ENCODE measurements around the gene NSG1. TPM values are rescaled to one million over a fixed set of nuclear protein-coding genes. Genes with fewer than 3 reads are reported as not detected.

NSG1 gene
- total and polyA plus RNA-seq, 9 of the 15 experiments (the other 6 are each of a cell fraction or from before 2014, with no cell fraction given), result not detected

- TF ChIP-seq STAT5A (IDR thresholded peaks at IDR 0.05; ENCODE audit: borderline replicate concordance, low read length), result no peak
Observed at GRCh38 chr4:4379540-4380087, 7.3 kb upstream of the NSG1 start (continued).

- Histone ChIP-seq H3K4me2 (ENCODE audit: insufficient read depth, low read length) (no peak overlapping the region), H3K4me3 (no peak overlapping the region), H3K79me2 (ENCODE audit: control insufficient read depth, insufficient read depth, low read length) (no peaks in the 10 kb centered on the region), H3K9me3 (replicated peaks; ENCODE audit: control insufficient read depth, insufficient read depth, low read depth, low read length) (no peaks in the 10 kb centered on the region), H3K9me1 (ENCODE audit: control insufficient read depth, insufficient read depth, low read length) (no peaks in the 10 kb centered on the region), H3K27ac (ENCODE audit: extremely low read depth, low read depth, low read length) (no peak overlapping the region), H3K9ac (ENCODE audit: insufficient read depth in 1 of 2, low read depth in 2 of 2, low read length in 2 of 2) (no peak overlapping the region), H2AFZ (ENCODE audit: low read depth, low read length) (no peak overlapping the region), H3K4me1 (replicated peaks in 1 of 2; ENCODE audit: control insufficient read depth in 2 of 2, insufficient read depth in 2 of 2, low read length in 2 of 2) (peaks cover 0 to 27% of the 10 kb centered on the region in 2 experiments; a peak in 3 of 5 replicates), H3K27me3 (ENCODE audit: control insufficient read depth in 2 of 2, insufficient read depth in 2 of 2, low read length in 2 of 2) (peaks cover 16 to 59% of the 10 kb centered on the region in 2 experiments), H3K36me3 (ENCODE audit: control insufficient read depth, insufficient read depth, low read length) (no peaks in the 10 kb centered on the region), H4K20me1 (replicated peaks; ENCODE audit: control insufficient read depth, insufficient read depth, low read length) (peaks cover 15% of the 10 kb centered on the region; the same call in 1 of the 2 replicates)
- ATAC-seq, result no peak
- TF ChIP-seq EWSR1 (IDR thresholded peaks at IDR 0.05; ENCODE audit: borderline replicate concordance, low read depth, partially characterized antibody) (no peak), RBM22 (IDR thresholded peaks at IDR 0.05; ENCODE audit: low read depth, low read length, poor library complexity, severe bottlenecking) (no peak)
- no TSS peak for BruUV-seq (replicated peaks)
- DNase-seq (ENCODE audit: extremely low read depth in 1 of 4, low spot score in 3 of 4), result no peak
- POLR2A ChIA-PET, result no interaction called here
- no peak for FAIRE-seq
- CTCF ChIA-PET (ENCODE audit: low intra/inter-chr PET ratio), result no interaction called here
- in situ Hi-C loops (cut with MboI), result no loop called here
- intact Hi-C loops (cut with micrococcal nuclease), result no loop called here
- WGBS (ENCODE audit: insufficient coverage, low coverage, missing lambda C conversion rate), result 0% methylated on average over 3 of the region's 3 CpGs
Observed at GRCh38 chr4:4383085-4383484, 3.8 kb upstream of the NSG1 start.

GRCh38 chr4:4384837-4385236 is 2.1 kb upstream of the NSG1 start:
- Histone ChIP-seq H3K9me3 (replicated peaks; ENCODE audit: control insufficient read depth, insufficient read depth, low read depth, low read length) (no peaks in the 10 kb centered on the region), H4K20me1 (replicated peaks; ENCODE audit: control insufficient read depth, insufficient read depth, low read length) (peaks cover 15% of the 10 kb centered on the region; the same call in 1 of the 2 replicates), H3K27me3 (ENCODE audit: control insufficient read depth in 2 of 2, insufficient read depth in 2 of 2, low read length in 2 of 2) (peaks cover 22 to 59% of the 10 kb centered on the region in 2 experiments), H3K79me2 (ENCODE audit: control insufficient read depth, insufficient read depth, low read length) (no peaks in the 10 kb centered on the region), H3K27ac (ENCODE audit: extremely low read depth, low read depth, low read length) (no peak overlapping the region), H2AFZ (ENCODE audit: low read depth, low read length) (no peak overlapping the region), H3K4me1 (replicated peaks in 1 of 2; ENCODE audit: control insufficient read depth in 2 of 2, insufficient read depth in 2 of 2, low read length in 2 of 2) (peaks cover 0 to 28% of the 10 kb centered on the region in 2 experiments; a peak in 3 of 5 replicates), H3K36me3 (ENCODE audit: control insufficient read depth, insufficient read depth, low read length) (no peaks in the 10 kb centered on the region), H3K9ac (ENCODE audit: insufficient read depth in 1 of 2, low read depth in 2 of 2, low read length in 2 of 2) (no peak overlapping the region), H3K4me3 (no peak overlapping the region), H3K9me1 (ENCODE audit: control insufficient read depth, insufficient read depth, low read length) (no peaks in the 10 kb centered on the region), H3K4me2 (ENCODE audit: insufficient read depth, low read length) (no peak overlapping the region)
- intact Hi-C loops (cut with micrococcal nuclease) (no loop called here), in situ Hi-C loops (cut with MboI) (no loop called here)
- FAIRE-seq (peak; percentile 65), DNase-seq (ENCODE audit: extremely low read depth in 1 of 4, low spot score in 3 of 4) (peak; percentile 34 to 66 (median 39)), ATAC-seq (peak; percentile 92)
- WGBS (ENCODE audit: insufficient coverage, low coverage, missing lambda C conversion rate), result 0% methylated on average over 4 of the region's 5 CpGs
- POLR2A ChIA-PET, result interaction anchor here (0.5 to 0.6 kb wide), 2 partner anchors 140 to 407 kb away, joined by 3 to 5 read pairs; no protein-coding TSS in a partner anchor
- no TSS peak for BruUV-seq (replicated peaks)
- CTCF ChIA-PET (ENCODE audit: low intra/inter-chr PET ratio), result no interaction called here
- TF ChIP-seq RAD21 (CRISPR knock-in tag; conservative IDR thresholded peaks at IDR 0.05 in 1 of 2, IDR thresholded peaks at IDR 0.05 in 1 of 2) (peak; percentile 25 to 66; a peak in 3 of 4 replicates), CTCFL (IDR thresholded peaks at IDR 0.05; ENCODE audit: borderline replicate concordance, insufficient read depth, low read depth, low read length, poor library complexity, severe bottlenecking) (peak; percentile 4), ESRRA (IDR thresholded peaks at IDR 0.05; ENCODE audit: borderline replicate concordance, low read depth) (peak; percentile 60; the same call in 1 of the 2 replicates), HNRNPK (IDR thresholded peaks at IDR 0.05; ENCODE audit: low read depth, low read length, poor library complexity, severe bottlenecking) (no peak), CBFB (CRISPR knock-in tag; IDR thresholded peaks at IDR 0.05) (0 out of 2 replicates have a peak, but pooled peaks have one; percentile 63)
